ENCODE data around the gene LRRC61.

LRRC61 gene

GRCh38 chr7:150333659-150334058 is 10.5 kb downstream of the LRRC61 start:
- no peak for DNase-seq

- DNase-seq, result no peak
These were observed 11.0 kb downstream of the LRRC61 start for GRCh38 chr7:150334108-150334507.

- DNase-seq, result no peak
These were observed 12.1 kb downstream of the LRRC61 start for GRCh38 chr7:150335108-150335773.

- no peak for DNase-seq
These were observed 12.6 kb downstream of the LRRC61 start for GRCh38 chr7:150335774-150336112.

GRCh38 chr7:150336746-150337145 is 13.6 kb downstream of the LRRC61 start:
- DNase-seq, result no peak

GRCh38 chr7:150337179-150337578 is 14.0 kb downstream of the LRRC61 start:
- no peak for DNase-seq

GRCh38 chr7:150337659-150338081 is 14.5 kb downstream of the LRRC61 start:
- DNase-seq, result no peak

- no peak for DNase-seq
These were observed 15.1 kb downstream of the LRRC61 start for GRCh38 chr7:150338166-150338829.

GRCh38 chr7:150339409-150339809 is 16.3 kb downstream of the LRRC61 start:
- DNase-seq, result no peak

- no peak for DNase-seq
These were observed 17.0 kb downstream of the LRRC61 start for GRCh38 chr7:150340024-150340749.

GRCh38 chr7:150340875-150341262 is 17.7 kb downstream of the LRRC61 start:
- no peak for DNase-seq

- no peak for DNase-seq
These were observed 18.3 kb downstream of the LRRC61 start, which contains the start of gene RARRES2 for GRCh38 chr7:150341263-150342120. Gene RARRES2, minus strand, starts transcription at chr7:150341629. Its CDS starts 1,020 bp downstream, at chr7:150340609.

GRCh38 chr7:150342121-150342408 is 18.9 kb downstream of the LRRC61 start:
- DNase-seq, result no peak

- no peak for DNase-seq
These were observed 20.1 kb downstream of the LRRC61 start for GRCh38 chr7:150343225-150343624.

- DNase-seq, result no peak
These were observed 21.1 kb downstream of the LRRC61 start for GRCh38 chr7:150344299-150344698.

GRCh38 chr7:150345012-150345411 is 21.9 kb downstream of the LRRC61 start:
- DNase-seq, result no peak

GRCh38 chr7:150346922-150347321 is 23.8 kb downstream of the LRRC61 start:
- no peak for DNase-seq

GRCh38 chr7:150351587-150352194 is 28.5 kb downstream of the LRRC61 start:
- DNase-seq, result no peak

GRCh38 chr7:150355666-150356059 is 32.5 kb downstream of the LRRC61 start:
- DNase-seq, result no peak

GRCh38 chr7:150356265-150356897 is 33.2 kb downstream of the LRRC61 start:
- DNase-seq, result no peak

GRCh38 chr7:150357270-150357669 is 34.1 kb downstream of the LRRC61 start:
- peak; percentile 68 for DNase-seq

GRCh38 chr7:150357771-150358427 is 34.7 kb downstream of the LRRC61 start:
- DNase-seq, result no peak

All from activated naive CD4-positive, alpha-beta T cell treated with Interleukin-2 at 50 U/mL for 16 hours (primary cell).